Measurements from ENCODE around the gene TSPO2. TPM values are rescaled to one million over a fixed set of nuclear protein-coding genes. Genes with fewer than 3 reads are reported as not detected.

TSPO2 gene
- total RNA-seq, 6 experiments from 2014 or later = 0.22 to 0.86 (median 0.52) TPM

DNA sequence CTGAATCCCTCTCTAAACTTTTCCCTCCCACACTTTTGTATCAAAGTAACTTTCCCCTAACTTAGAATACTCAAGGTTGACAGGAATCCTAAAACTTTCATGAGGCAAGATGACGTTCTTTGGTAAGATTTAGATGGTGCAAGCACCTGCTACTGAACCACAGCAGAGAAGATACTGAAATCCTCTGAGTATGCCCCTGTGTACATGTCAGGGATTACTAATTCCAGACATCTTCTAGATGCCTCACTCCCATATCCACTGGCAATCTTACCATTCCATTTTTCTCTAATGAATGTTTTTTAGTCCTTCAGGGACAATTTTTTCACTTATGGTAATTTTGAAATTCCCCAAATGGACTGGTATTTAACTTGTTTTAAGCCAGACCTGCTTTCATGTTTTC lies 19.8 kb downstream of the TSPO2 start:
- intact Hi-C loops (cut with DNase I) = loop anchor here in 1 of 2 donors (10.0 kb wide), 1 partner anchor 57 kb away; no protein-coding TSS in a partner anchor
- Histone ChIP-seq H3K27ac (no peak overlapping the region), H3K27me3 (no peaks in the 10 kb centered on the region), H3K4me1 (peaks cover 0 to 41% (median 13%) of the 10 kb centered on the region in 4 donors), H3K36me3 (no peaks in the 10 kb centered on the region), H3K4me3 (no peak overlapping the region), H3K9me3 (no peaks in the 10 kb centered on the region)
- TF ChIP-seq POLR2A (IDR thresholded peaks at IDR 0.05) = no peak
- no peak for TF ChIP-seq CTCF (IDR thresholded peaks at IDR 0.05)
- WGBS (ENCODE audit: insufficient coverage, low coverage, low lambda C conversion rate, missing lambda C conversion rate) = 91% methylated on average over 1 of the region's 1 CpG
- DNase-seq (no peak), ATAC-seq (no peak)

GRCh38 chr6:41063884-41064285 lies 21.6 kb downstream of the TSPO2 start:
- Histone ChIP-seq H3K27me3 (no peaks in the 10 kb centered on the region), H3K9me3 (no peaks in the 10 kb centered on the region), H3K4me3 (no peak overlapping the region), H3K27ac (peak overlapping the region; percentile 26 to 63 (median 35)), H3K4me1 (peaks cover 0 to 41% (median 13%) of the 10 kb centered on the region in 4 donors), H3K36me3 (peaks cover 0 to 14% (median 5%) of the 10 kb centered on the region in 4 donors)
- intact Hi-C loops (cut with DNase I) = loop anchor here in 1 of 2 donors (10.0 kb wide), 1 partner anchor 59 kb away; no protein-coding TSS in a partner anchor
- 28% methylated on average over 2 of the region's 2 CpGs for WGBS (ENCODE audit: insufficient coverage, low coverage, low lambda C conversion rate, missing lambda C conversion rate)
- peak in 1 of 4 donors; percentile 21 for TF ChIP-seq CTCF (IDR thresholded peaks at IDR 0.05)
- TF ChIP-seq POLR2A (IDR thresholded peaks at IDR 0.05) = no peak
- DNase-seq (no peak), ATAC-seq (peak; percentile 56 to 71 (median 66))

DNA sequence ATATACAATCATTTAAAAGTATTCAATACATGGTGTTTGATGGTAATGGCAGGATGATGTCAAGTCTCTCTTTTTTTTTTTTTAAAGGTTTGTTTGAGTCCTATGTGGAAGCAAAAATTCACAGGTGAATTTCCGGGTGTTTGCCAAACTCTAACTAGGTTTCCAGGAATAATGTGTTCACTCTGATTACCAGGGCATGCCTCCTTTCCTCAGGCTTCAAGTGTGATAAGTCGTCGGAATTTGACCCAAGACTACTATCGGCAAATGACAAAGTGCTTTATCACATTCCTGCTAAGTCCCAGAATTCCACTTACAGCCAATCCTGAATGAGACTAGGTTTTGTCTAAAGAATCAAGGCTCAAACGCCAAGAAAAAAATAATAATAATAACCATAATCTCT lies 22.6 kb downstream of the TSPO2 start:
- Histone ChIP-seq H3K27me3 (no peaks in the 10 kb centered on the region), H3K36me3 (peaks cover 0 to 16% (median 6%) of the 10 kb centered on the region in 4 donors), H3K9me3 (no peaks in the 10 kb centered on the region), H3K27ac (peak overlapping the region; percentile 26 to 63 (median 57)), H3K4me3 (no peak overlapping the region), H3K4me1 (peaks cover 0 to 41% (median 13%) of the 10 kb centered on the region in 4 donors)
- ATAC-seq (peak in 3 of 4 donors; percentile 12 to 55 (median 46)), DNase-seq (no peak)
- TF ChIP-seq CTCF (IDR thresholded peaks at IDR 0.05) (no peak), POLR2A (IDR thresholded peaks at IDR 0.05) (no peak)
- 22% methylated on average over 5 of the region's 5 CpGs for WGBS (ENCODE audit: insufficient coverage, low coverage, low lambda C conversion rate, missing lambda C conversion rate)
- intact Hi-C loops (cut with DNase I) = loop anchor here in 1 of 2 donors (10.0 kb wide), 1 partner anchor 60 kb away; no protein-coding TSS in a partner anchor

GRCh38 chr6:41065550-41066026 lies 23.3 kb downstream of the TSPO2 start:
- Histone ChIP-seq H3K36me3 (peaks cover 0 to 16% (median 8%) of the 10 kb centered on the region in 4 donors), H3K27ac (peak overlapping the region; percentile 20 to 63 (median 57)), H3K4me1 (peaks cover 0 to 43% (median 13%) of the 10 kb centered on the region in 4 donors), H3K27me3 (no peaks in the 10 kb centered on the region), H3K4me3 (peak overlapping the region in 1 of 3 donors; percentile 1), H3K9me3 (no peaks in the 10 kb centered on the region)
- ATAC-seq = peak; percentile 54 to 75 (median 60)
- 12% methylated on average over 2 of the region's 2 CpGs for WGBS (ENCODE audit: insufficient coverage, low coverage, low lambda C conversion rate, missing lambda C conversion rate)
- TF ChIP-seq CTCF (IDR thresholded peaks at IDR 0.05) = no peak
- no peak for TF ChIP-seq POLR2A (IDR thresholded peaks at IDR 0.05)
- intact Hi-C loops (cut with DNase I) = loop anchor here in 1 of 2 donors (10.0 kb wide), 1 partner anchor 61 kb away; no protein-coding TSS in a partner anchor
- no peak for DNase-seq
